Activated CD8-positive, alpha-beta memory T cell treated with anti-CD3 and anti-CD28 coated beads, Interleukin-2, amount 50 U/mL, for 24 hours (primary cell): Measurements from ENCODE around the gene KRT4.
"Not testable (repeated sequence)": the region's sequence is repeated elsewhere in the genome, so short reads cannot be mapped to it uniquely, and the experiment has no call there.

Experiments used
- DNase-seq: peaks from one replicate; pipeline ENCODE4 v3.0.0-alpha.2; 2020; ENCODE audit errors: extremely low read depth

KRT4 gene

GRCh38 chr12:52813885-52814709 is at the start of gene KRT4:
Gene KRT4 (minus strand): TSS chr12:52814116. CDS start chr12:52814058, 58 bp downstream.
- no peak for DNase-seq

- no peak for DNase-seq
These were observed 48.1 kb upstream of the KRT4 start for GRCh38 chr12:52862023-52862422.

GRCh38 chr12:52861511-52861910 is 47.6 kb upstream of the KRT4 start:
- DNase-seq, result no peak

- DNase-seq, result no peak
These were observed 46.3 kb upstream of the KRT4 start for GRCh38 chr12:52860102-52860823.

- no peak for DNase-seq
These were observed 43.6 kb upstream of the KRT4 start for GRCh38 chr12:52857500-52857899.

- no peak for DNase-seq
These were observed 42.9 kb upstream of the KRT4 start for GRCh38 chr12:52856787-52857186.

- not testable (repeated sequence) for DNase-seq
These were observed 42.2 kb upstream of the KRT4 start for GRCh38 chr12:52856077-52856476.

GRCh38 chr12:52851787-52852186 is 37.9 kb upstream of the KRT4 start:
- DNase-seq, result no peak

GRCh38 chr12:52850681-52851080 is 36.8 kb upstream of the KRT4 start:
- no peak for DNase-seq

- no peak for DNase-seq
These were observed 35.6 kb upstream of the KRT4 start for GRCh38 chr12:52849511-52849910.

GRCh38 chr12:52848661-52849255 is 34.8 kb upstream of the KRT4 start, which contains the start of gene KRT78:
Gene KRT78 (minus strand): TSS chr12:52848994. CDS start chr12:52848930, 64 bp downstream.
- DNase-seq, result no peak

GRCh38 chr12:52847335-52848102 is 33.6 kb upstream of the KRT4 start:
- no peak for DNase-seq

- DNase-seq, result no peak
These were observed 32.5 kb upstream of the KRT4 start for GRCh38 chr12:52846356-52846970.

GRCh38 chr12:52845946-52846345 is 32.0 kb upstream of the KRT4 start:
- no peak for DNase-seq

- DNase-seq, result no peak
These were observed 30.5 kb upstream of the KRT4 start for GRCh38 chr12:52844386-52844785.

- DNase-seq, result no peak
These were observed 25.7 kb upstream of the KRT4 start for GRCh38 chr12:52839436-52840105.

GRCh38 chr12:52838609-52839435 is 24.9 kb upstream of the KRT4 start:
- DNase-seq, result no peak

GRCh38 chr12:52837781-52838608 is 24.1 kb upstream of the KRT4 start:
- no peak for DNase-seq

GRCh38 chr12:52837413-52837741 is 23.5 kb upstream of the KRT4 start:
- DNase-seq, result no peak
